ENCODE measurements around the gene SAMD14. TPM values are rescaled to one million over a fixed set of nuclear protein-coding genes. Genes with fewer than 3 reads are reported as not detected.

Gene SAMD14
- polyA plus RNA-seq, 1 experiment: 3.5 TPM

GRCh38 chr17:50175035-50175807 is 45.3 kb upstream of the SAMD14 start:
- no peak overlapping the region for H3K4me3 ChIP-seq (ENCODE audit: low read depth, low read length)
- no peaks in the 10 kb centered on the region for H3K27me3 ChIP-seq (ENCODE audit: control insufficient read depth, insufficient read depth, low read length)
- no peaks in the 10 kb centered on the region; the same call in 1 of the 2 replicates for H3K9me3 ChIP-seq (ENCODE audit: control insufficient read depth, insufficient read depth, low read length)
- DNase-seq (ENCODE audit: low read depth, low spot score): no peak
- POLR2A ChIA-PET: interaction anchor here (0.7 to 6.8 kb wide), 5 partner anchors 12 to 96 kb away, joined by 4 to 97 read pairs (median 8); partner anchors contain the start of gene COL1A1
- TF ChIP-seq CTCF (IDR thresholded peaks at IDR 0.05; ENCODE audit: low read depth, low read length): no peak
- peak overlapping the region; percentile 22 for H3K27ac ChIP-seq (ENCODE audit: low read depth, low read length)
- CTCF ChIA-PET: interaction anchor here (1.1 to 4.4 kb wide), 5 partner anchors 14 to 122 kb away, joined by 4 to 22 read pairs (median 5); no protein-coding TSS in a partner anchor

GRCh38 chr17:50174444-50174843 is 44.5 kb upstream of the SAMD14 start:
- no peak for TF ChIP-seq CTCF (IDR thresholded peaks at IDR 0.05; ENCODE audit: low read depth, low read length)
- no peak for DNase-seq (ENCODE audit: low read depth, low spot score)
- Histone ChIP-seq H3K27me3 (ENCODE audit: control insufficient read depth, insufficient read depth, low read length) (no peaks in the 10 kb centered on the region), H3K4me3 (ENCODE audit: low read depth, low read length) (no peak overlapping the region), H3K9me3 (ENCODE audit: control insufficient read depth, insufficient read depth, low read length) (no peaks in the 10 kb centered on the region; the same call in 1 of the 2 replicates), H3K27ac (ENCODE audit: low read depth, low read length) (peak overlapping the region; percentile 98)
- CTCF ChIA-PET: interaction anchor here (1.1 to 4.4 kb wide), 4 partner anchors 13 to 123 kb away, joined by 4 to 22 read pairs (median 6); no protein-coding TSS in a partner anchor
- POLR2A ChIA-PET: interaction anchor here (0.9 to 6.8 kb wide), 6 partner anchors 12 to 99 kb away, joined by 3 to 97 read pairs (median 6); partner anchors contain the start of gene COL1A1

- H3K4me3 ChIP-seq (ENCODE audit: low read depth, low read length): no peak overlapping the region; the same call in 1 of the 2 replicates
- DNase-seq (ENCODE audit: low read depth, low spot score): no peak
- POLR2A ChIA-PET: interaction anchor here (0.6 to 6.8 kb wide), 15 partner anchors 9 to 124 kb away, joined by 3 to 97 read pairs (median 5); partner anchors contain the start of gene COL1A1
- no peak for TF ChIP-seq CTCF (IDR thresholded peaks at IDR 0.05; ENCODE audit: low read depth, low read length)
- CTCF ChIA-PET: interaction anchor here (1.5 to 4.4 kb wide), 5 partner anchors 12 to 124 kb away, joined by 3 to 22 read pairs (median 5); no protein-coding TSS in a partner anchor
- H3K27me3 ChIP-seq (ENCODE audit: control insufficient read depth, insufficient read depth, low read length): no peaks in the 10 kb centered on the region
- H3K9me3 ChIP-seq (ENCODE audit: control insufficient read depth, insufficient read depth, low read length): no peaks in the 10 kb centered on the region; the same call in 1 of the 2 replicates
- peak overlapping the region; percentile 98 for H3K27ac ChIP-seq (ENCODE audit: low read depth, low read length)
Observed at GRCh38 chr17:50173335-50173941, 43.5 kb upstream of the SAMD14 start.

GRCh38 chr17:50172936-50173334 is 43.0 kb upstream of the SAMD14 start:
- peak overlapping the region; percentile 98 for H3K27ac ChIP-seq (ENCODE audit: low read depth, low read length)
- ChIA-PET POLR2A (interaction anchor here (0.6 to 6.8 kb wide), 10 partner anchors 9 to 123 kb away, joined by 3 to 97 read pairs (median 7); partner anchors contain the start of gene COL1A1), CTCF (interaction anchor here (0.9 to 4.4 kb wide), 6 partner anchors 11 to 225 kb away, joined by 3 to 22 read pairs (median 5); no protein-coding TSS in a partner anchor)
- no peak overlapping the region for H3K4me3 ChIP-seq (ENCODE audit: low read depth, low read length)
- no peak for TF ChIP-seq CTCF (IDR thresholded peaks at IDR 0.05; ENCODE audit: low read depth, low read length)
- no peak for DNase-seq (ENCODE audit: low read depth, low spot score)
- H3K9me3 ChIP-seq (ENCODE audit: control insufficient read depth, insufficient read depth, low read length): no peaks in the 10 kb centered on the region; the same call in 1 of the 2 replicates
- H3K27me3 ChIP-seq (ENCODE audit: control insufficient read depth, insufficient read depth, low read length): no peaks in the 10 kb centered on the region

Data from AG04450 (cell line).